HG02678 (cell line): ENCODE results near the gene PRDM10.
"Not testable (repeated sequence)": the region's sequence is repeated elsewhere in the genome, so short reads cannot be mapped to it uniquely, and the experiment has no call there.

Source experiments
- ATAC-seq: cut with Tn5 transposase; IDR thresholded peaks from one replicate; pipeline ENCODE4 v1.9.1; 2021; ENCODE audit warnings: mild to moderate bottlenecking, moderate library complexity; ENCODE audit not compliant: unreplicated experiment

PRDM10 gene

DNA sequence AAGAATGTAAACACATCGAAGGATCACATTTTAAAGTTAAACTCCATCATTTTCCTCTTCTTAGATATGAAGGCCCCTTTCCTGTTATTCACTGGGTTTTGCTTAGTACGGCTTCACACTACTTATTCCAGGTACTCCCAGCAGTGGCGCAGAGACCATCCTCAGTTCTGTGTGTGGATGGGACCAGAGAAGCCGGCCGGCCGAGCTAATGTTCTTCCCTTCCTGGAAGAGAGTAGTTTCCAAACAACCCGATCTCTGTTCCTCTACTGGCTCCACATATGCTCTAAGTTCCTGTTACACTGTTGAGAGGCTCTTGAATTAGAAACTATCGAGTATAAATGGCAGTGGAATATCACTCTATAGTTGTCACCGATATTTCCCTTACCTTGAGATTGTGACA, 106.6 kb downstream of the PRDM10 start:
- ATAC-seq: no peak

DNA sequence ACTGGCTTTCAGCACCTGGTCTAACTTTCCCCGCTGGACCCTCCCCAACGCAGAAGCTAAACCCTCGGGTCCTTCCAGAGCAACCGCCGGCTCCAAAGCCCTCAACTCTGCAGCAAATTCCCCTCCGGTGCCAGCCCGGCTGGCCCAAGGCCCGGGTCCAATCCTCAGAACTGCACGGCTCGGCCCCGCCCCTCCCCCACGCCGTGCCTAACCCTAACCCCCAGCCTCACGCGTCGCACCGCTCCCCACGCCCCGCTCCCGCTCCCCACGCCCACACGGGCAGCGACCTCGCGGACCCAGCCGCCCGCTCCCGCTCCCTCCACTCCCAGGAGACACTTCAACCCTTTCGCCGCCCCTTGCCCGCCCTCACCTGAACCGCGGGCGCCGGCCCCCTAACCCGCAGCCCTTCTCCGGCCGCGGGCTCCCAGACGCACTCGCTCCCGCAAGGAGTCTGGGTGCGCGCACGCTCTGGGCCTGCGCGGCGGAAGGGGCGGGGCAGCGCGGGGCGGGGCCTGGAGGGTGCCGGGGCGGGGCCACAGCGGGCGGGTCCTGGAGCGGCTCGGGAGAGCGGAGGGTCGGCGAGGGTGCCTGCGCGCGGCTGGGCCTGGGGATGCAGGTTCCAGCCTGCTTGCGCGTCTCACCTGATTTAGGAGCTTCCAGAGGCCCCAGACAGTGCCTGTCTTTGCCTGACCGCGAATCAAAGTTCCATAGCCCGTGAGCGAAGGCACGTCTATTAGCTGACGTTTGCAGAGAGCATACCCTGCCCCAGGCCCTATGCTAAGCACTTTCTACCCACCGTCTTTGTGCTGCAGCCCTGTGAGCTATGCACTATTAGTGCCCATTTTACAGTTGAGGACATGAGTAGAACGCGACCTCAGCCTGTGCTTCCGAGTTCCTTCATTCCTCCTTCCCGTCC, 107.3 kb downstream of the PRDM10 start, which contains the start of gene NFRKB:
NFRKB (minus strand) TSS at position 453 of the 916 bp plus-strand sequence. CDS start 2,729 bp downstream, outside the sequence.
- peak; percentile 95 for ATAC-seq

GRCh38 chr11:129894278-129895125, 108.1 kb downstream of the PRDM10 start:
- peak; percentile 15 for ATAC-seq

DNA sequence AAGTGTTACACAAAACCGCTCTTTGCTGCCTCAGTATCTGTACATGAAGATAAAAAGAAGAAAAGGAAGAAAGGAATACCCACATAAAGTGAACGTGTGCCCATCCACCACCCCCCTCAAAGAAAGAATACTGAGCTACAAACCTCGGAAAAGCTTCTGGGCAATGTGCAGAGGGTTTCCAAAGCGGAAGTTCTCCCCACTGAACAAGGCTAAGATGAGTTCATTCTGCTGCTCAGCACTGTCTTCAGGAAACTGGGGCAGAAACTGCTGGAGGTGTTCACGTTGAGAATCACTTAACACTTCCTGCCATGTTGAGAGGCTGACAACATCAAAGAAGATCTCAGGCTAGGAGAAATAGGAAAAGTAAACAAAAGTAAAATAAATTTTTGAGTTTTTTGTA, 114.2 kb downstream of the PRDM10 start:
- ATAC-seq: no peak

- ATAC-seq: no peak
These were observed 117.3 kb downstream of the PRDM10 start for GRCh38 chr11:129885381-129885780.

- no peak for ATAC-seq
These were observed 118.1 kb downstream of the PRDM10 start for GRCh38 chr11:129884581-129884980.

DNA sequence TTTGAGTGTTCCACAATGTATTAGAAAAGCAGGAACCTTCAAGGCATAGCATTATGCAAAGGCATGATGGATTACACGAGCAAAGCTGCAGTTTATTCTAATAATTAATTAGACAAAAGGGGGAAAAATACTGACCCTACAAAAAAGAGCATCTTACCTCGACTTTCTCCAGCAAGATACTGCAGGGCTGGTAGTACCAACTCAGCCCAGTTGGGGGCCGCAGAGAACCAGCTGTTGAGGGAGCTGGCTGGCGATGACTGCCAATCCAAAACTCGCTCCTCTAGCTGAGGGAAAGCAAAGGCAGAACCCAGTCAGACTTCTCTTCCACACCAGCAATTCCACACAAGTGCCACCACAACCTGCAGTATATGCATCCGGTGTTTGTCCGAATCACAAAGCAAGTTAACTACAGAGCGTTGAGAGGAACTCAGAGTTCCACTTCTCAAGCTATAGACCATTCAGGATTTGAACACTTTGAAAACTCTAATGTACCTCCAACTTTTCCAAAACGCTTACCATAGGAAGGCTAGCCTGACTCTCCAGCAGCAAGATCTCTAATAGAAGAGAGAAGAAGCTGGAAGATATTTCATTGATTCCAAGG, 121.0 kb downstream of the PRDM10 start:
- ATAC-seq: no peak

DNA sequence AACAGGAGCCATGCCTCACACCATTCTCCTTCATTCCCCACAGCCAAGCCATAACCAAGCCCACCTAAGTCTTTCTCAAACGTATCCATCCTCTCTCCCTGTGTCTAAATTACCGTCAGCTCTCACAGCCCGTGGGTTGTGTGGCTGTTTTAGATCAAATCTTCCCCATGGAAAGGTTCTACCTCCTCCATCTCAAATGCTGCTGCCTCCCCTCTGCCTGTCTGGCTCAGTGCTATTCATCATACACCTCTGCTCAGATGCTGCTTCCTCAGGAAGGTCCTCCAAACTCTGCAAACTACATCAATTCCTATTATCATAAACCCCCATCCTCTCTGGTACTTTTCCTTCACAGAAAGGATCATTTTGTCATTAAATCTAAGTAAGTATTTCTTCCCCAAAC, 122.3 kb downstream of the PRDM10 start:
- ATAC-seq: no peak

DNA sequence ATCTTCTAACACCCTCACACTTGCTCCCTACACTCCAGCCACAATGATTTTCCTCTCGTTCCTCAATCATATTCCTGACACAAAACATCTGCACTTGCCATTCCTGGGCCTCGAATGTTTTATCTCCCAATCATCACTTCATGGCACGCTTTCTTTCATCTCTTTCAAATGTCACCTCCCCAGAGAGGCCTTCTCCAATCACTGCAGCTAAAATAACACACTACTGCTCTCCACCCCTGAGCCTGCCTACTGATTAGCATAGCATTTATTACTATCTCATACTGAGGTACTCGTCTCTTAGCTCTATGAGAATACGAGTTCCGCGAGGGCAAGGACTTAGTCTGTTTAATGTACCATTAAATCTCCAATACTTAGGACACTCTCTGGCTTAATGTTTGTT, 130.7 kb downstream of the PRDM10 start:
- no peak for ATAC-seq

- ATAC-seq: not testable (repeated sequence)
These were observed 134.0 kb downstream of the PRDM10 start for GRCh38 chr11:129868626-129869025.

DNA sequence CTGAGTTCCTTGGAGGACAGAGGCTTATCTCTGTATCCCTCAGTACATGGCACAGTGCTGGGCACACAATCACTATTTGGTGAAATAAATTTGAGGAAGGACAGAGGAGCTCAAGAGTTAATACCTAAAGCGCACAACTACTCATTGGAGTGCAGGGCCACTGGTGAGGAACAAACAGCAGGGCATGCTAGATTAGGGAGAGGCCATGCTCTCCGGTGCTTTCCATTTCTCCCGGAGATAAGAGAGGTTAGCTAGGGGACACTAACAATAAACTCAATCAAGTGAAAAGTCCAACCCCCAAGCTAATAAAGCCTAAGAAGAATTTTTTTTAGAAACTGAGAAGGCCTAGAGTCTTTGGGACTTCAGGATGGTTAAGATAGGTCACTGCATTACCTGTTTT, 136.3 kb downstream of the PRDM10 start:
- ATAC-seq: no peak

DNA sequence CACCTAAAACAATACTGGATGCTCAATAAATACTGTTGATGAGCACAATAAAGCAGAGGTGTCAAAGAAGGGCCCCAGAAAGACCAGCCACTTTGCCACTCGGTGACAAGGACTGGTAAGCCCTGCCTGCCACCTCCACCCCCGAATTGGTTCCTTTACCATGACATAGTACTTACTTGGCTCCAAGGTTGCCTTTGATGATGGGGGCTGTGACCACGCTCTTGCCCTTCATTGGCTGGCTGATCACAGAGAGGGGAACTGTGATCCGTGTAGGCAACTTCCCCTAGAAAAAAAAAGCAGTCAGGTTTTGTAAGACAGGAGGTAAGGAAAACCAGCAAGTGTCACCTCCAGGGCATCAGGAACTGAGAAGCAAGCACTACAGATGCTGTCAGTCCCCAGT, 136.9 kb downstream of the PRDM10 start:
- ATAC-seq: no peak

GRCh38 chr11:129864811-129865210, 137.8 kb downstream of the PRDM10 start:
- no peak for ATAC-seq

GRCh38 chr11:129861702-129862522, 140.7 kb downstream of the PRDM10 start:
- no peak for ATAC-seq

DNA sequence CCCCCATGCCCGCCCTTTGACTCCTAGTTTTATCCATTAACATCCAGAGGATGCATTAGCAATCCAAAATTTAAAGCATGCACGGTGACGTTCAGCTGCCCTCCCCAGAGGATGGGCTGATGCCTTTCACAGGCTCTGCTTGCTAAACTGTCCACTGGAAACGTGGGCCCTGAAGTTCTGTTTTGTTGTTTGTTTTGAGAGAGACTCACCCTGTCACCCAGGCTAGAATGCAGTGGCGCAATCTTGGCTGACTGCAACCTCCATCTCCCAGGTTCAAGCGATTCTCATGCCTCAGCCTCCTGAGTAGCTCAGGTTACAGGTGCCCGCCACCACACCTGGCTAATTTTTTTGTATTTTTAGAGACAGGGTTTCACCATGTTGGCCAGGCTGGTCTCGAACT, 146.6 kb downstream of the PRDM10 start:
- no peak for ATAC-seq

GRCh38 chr11:129855086-129855485, 147.5 kb downstream of the PRDM10 start:
- no peak for ATAC-seq

DNA sequence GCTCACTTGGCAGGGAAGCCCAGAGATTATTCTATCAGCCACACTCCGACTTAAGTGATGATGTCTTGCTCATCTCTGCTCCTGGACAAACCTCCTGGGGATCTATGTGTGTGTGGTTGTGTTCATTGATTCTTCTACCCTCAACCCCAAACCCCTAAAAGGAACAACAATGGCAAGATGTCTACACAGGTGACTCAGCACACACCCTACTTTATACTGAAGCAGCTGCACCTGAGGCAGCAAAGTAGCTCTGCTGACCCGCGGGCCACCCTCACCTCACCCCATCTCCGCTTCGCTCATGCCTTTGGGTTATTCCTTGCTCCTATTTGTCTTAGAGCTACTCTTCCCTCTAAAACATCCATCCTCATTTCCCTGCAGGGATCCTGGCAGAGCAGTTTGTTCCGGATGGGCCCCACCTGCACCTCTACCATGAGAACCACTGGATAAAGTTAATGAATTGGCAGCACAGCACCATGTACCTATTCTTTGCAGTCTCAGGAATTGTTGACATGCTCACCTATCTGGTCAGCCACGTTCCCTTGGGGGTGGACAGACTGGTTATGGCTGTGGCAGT, 148.3 kb downstream of the PRDM10 start:
- no peak for ATAC-seq

DNA sequence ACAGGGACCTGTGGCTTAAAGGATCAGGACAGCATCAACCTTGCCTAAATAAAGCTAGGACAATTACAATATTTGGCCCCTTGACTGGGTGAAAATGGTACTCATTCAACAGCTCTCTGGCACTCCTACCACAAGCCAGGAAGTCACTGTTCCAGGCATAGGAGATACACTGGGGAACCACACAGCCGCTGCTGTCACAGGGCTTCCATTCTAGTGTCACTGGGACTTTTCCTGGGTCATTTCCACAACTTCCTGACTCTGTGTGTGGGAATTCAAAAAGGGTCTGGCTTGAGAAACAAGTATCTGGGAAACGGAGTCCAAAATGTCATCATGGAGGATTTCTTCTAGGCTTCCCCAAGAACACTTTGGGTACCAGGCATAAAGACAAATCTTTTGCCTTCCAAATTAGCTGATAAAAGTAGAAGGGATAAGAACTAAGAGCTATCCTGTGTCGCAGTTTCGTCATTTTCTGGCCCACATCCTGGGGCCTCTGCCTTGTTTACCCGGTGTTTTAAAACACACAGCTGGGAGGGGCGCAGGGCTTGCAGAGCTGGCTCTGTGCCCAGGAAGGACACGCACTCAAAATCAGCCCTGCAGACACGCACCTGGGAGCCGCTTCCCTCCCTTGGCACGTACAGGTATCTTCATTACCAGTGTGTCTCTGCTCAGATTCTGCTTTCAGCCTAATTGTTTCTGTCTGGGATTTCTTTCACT, 149.0 kb downstream of the PRDM10 start:
- ATAC-seq: no peak

GRCh38 chr11:129852125-129852740, 150.4 kb downstream of the PRDM10 start:
- no peak for ATAC-seq
